ENCODE measurements around the gene CTBP2.
"Not testable (repeated sequence)": the region's sequence is repeated elsewhere in the genome, so short reads cannot be mapped to it uniquely, and the experiment has no call there.

CTBP2 gene

GRCh38 chr10:125158601-125159485, 1.5 kb downstream of the CTBP2 start:
- DNase-seq, result peak; percentile 77

GRCh38 chr10:125158275-125158600, 2.1 kb downstream of the CTBP2 start:
- DNase-seq, result no peak

- DNase-seq, result no peak
These were observed 2.9 kb downstream of the CTBP2 start for GRCh38 chr10:125157505-125157904.

GRCh38 chr10:125156739-125157480, 3.5 kb downstream of the CTBP2 start:
- no peak for DNase-seq

GRCh38 chr10:125156196-125156595, 4.2 kb downstream of the CTBP2 start:
- DNase-seq, result peak; percentile 44

GRCh38 chr10:125155101-125155500, 5.3 kb downstream of the CTBP2 start:
- DNase-seq, result no peak

- no peak for DNase-seq
These were observed 5.8 kb downstream of the CTBP2 start for GRCh38 chr10:125154529-125154928.

GRCh38 chr10:125153703-125154490, 6.5 kb downstream of the CTBP2 start:
- DNase-seq, result no peak

- DNase-seq, result no peak
These were observed 7.7 kb downstream of the CTBP2 start for GRCh38 chr10:125152450-125153368.

- peak; percentile 74 for DNase-seq
These were observed 8.6 kb downstream of the CTBP2 start for GRCh38 chr10:125151553-125152449.

- no peak for DNase-seq
These were observed 9.2 kb downstream of the CTBP2 start for GRCh38 chr10:125151170-125151552.

GRCh38 chr10:125150376-125151083, 9.8 kb downstream of the CTBP2 start:
- DNase-seq, result not testable (repeated sequence)

- DNase-seq, result no peak
These were observed 10.7 kb downstream of the CTBP2 start for GRCh38 chr10:125149680-125150047.

GRCh38 chr10:125149036-125149679, 11.2 kb downstream of the CTBP2 start:
- peak; percentile 86 for DNase-seq

- no peak for DNase-seq
These were observed 11.8 kb downstream of the CTBP2 start for GRCh38 chr10:125148528-125148927.

- peak; percentile 91 for DNase-seq
These were observed 12.4 kb downstream of the CTBP2 start for GRCh38 chr10:125147971-125148439.

- DNase-seq, result peak; percentile 50
These were observed 13.4 kb downstream of the CTBP2 start for GRCh38 chr10:125146791-125147579.

- no peak for DNase-seq
These were observed 14.7 kb downstream of the CTBP2 start for GRCh38 chr10:125145636-125146035.

Data from hematopoietic multipotent progenitor cell treated with erythropoietin and hydrocortisone succinate and interleukin-3 and kit ligand, for 4 days (in vitro differentiated cells).